HG03520 (cell line): ENCODE data around the gene NOX5.

ENCODE experiments used
- ATAC-seq: cut with Tn5 transposase; IDR thresholded peaks from one replicate; pipeline ENCODE4 v1.9.1; 2021; ENCODE audit warnings: mild to moderate bottlenecking, moderate library complexity; ENCODE audit not compliant: unreplicated experiment

The NOX5 gene

DNA sequence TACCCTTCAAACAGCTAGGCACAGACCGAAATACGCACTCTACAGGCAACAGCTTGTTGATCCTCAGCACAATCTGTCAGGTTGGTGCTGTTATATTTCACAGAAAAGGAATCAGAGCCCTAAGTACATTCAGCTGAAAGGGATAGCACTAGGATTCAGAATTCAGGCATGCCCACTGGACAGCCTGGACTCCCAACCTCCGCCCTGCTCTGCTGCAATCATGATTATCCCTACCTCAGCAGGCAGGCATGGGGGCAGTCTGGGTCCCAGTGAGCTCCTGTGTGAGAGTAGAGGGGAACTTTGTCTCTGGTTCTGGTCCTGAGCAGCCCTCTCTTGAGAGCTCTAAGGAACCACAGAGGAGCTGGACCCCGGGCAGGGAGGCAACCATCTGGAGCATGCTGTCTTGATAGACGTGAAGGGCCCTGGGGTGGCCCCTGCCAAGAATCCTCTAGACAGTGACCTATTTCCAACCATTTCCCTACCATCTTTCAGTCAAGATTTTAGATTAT is 23.4 kb upstream of the NOX5 start:
- ATAC-seq: no peak

DNA sequence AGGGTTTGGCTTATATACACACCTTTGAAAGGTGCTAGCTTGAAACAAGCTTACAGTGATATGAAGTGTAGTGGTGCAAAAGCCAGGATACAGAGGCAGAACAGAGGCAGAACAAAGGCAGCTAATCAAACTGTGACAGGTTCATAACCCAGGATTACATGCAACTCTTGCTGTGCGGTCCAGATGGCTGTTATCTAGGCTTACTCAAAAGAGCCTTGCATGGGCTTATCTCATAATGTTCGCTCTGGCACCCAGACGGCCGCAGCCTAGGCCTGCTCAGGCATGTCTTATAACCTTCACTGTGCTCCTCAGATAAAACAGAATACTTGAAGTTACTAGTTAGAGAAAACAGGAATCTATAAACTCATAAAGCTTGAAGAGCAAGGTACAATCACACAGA is 22.8 kb upstream of the NOX5 start:
- no peak for ATAC-seq

DNA sequence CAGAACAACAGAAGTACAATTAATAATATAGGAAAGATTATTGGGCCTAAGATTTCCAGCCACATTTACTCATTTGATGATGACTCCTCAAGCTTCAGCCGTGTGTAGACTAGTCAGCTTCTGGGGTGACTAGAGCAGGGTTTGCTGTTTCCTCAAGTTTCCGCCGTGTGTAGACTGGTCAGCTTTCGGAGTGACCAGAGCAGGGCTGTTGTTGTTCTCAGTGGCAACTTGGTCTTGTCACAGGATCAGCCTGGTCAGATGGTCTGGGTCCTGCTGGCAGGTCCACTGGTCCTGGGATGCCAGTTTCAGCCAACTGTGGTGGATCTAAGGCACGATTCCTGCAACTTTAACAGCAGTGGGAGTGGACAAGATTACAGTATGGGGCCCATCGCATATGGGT is 21.8 kb upstream of the NOX5 start:
- ATAC-seq: no peak

DNA sequence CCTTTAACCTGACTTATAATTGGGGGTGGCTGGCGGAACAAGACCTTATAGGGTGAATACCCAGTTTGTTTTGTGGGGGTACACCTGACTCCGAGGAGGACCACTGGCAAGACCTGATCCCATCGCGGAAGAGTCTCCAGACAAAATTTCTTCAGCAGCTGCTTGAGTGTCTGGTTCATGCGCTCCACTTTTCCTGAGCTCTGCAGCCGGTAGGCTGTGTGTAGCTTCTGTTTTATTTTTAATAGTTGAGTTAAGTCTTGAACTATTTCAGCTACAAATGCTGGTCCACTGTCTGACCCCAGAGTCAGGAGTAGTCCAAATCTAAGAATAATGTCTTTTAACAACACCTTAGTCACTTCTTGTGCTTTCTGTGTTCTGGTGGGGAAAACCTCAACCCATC is 21.2 kb upstream of the NOX5 start:
- no peak for ATAC-seq

DNA sequence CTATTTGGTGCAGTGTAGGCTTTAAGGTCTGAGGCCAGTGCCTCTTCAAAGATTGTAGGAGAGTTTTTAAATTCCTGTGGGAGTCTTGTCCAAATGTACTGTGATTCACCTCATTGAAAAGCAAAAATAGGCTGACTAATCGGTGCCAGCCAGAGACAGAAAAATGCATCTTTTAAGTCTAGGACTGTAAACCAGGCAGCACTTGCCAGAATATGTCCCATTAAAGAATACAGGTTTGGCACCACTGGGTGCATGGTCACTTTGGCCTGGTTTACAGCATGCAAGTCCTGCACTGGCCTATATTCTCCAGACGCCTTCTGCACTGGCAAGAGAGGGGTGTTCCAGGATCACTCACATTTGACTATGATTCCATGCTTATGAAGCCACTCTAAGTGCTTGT is 20.3 kb upstream of the NOX5 start:
- no peak for ATAC-seq

DNA sequence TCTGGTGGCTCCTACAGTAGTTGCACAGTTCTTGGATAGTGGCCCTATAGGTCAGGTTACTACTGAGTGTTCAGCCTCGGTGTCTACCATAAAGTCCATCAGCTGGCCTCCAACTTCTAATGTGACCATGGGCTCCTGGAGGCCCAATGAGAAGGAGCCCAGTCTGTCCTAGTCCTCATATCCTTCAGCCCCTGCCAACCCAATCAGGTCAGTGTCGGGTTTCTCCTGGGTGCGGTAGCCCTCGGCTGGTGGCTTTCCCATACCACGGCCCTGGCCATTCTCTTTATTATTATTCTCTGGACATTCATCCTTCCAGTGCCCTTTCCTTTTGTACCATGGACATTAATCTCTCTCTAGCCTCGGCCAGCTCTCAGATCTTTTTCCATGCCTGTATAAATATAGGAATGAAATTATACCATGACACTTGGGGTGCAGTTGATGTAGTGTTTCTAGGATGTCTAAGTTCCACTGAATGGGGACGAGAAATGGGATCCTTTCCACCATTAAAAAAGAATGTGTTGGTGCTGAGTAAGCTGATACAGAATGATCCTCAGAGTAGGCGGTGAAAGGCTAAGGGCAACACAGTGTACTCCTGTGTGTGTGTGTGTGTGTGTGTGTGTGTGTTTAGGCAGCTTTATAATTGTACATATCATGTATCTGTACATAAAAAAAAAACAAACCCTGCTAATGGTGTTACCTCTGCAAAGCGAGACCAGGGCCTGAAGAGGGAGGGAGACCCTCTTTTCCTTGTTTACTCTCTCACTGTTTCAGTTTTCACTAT is 19.3 kb upstream of the NOX5 start:
- no peak for ATAC-seq

DNA sequence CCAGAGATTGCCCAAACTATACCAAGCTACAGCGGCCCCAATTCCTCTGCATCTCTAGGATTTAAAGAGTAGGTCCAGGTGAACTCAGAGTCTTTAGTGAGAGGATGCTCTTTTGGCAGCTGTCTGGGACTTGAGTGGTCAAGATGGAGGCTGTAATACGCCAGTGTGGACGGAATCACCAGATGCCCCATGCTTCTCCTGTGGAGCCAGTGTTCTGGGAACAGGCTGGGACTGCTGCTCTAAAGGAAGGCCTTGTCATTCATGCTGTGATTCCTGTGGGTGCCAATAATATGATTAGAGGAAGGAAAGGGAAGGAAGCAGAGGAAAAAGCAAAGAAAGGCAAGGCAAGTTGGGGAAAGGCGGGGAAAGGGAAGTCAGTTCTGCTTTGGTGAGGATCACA is 17.4 kb upstream of the NOX5 start:
- ATAC-seq: no peak

DNA sequence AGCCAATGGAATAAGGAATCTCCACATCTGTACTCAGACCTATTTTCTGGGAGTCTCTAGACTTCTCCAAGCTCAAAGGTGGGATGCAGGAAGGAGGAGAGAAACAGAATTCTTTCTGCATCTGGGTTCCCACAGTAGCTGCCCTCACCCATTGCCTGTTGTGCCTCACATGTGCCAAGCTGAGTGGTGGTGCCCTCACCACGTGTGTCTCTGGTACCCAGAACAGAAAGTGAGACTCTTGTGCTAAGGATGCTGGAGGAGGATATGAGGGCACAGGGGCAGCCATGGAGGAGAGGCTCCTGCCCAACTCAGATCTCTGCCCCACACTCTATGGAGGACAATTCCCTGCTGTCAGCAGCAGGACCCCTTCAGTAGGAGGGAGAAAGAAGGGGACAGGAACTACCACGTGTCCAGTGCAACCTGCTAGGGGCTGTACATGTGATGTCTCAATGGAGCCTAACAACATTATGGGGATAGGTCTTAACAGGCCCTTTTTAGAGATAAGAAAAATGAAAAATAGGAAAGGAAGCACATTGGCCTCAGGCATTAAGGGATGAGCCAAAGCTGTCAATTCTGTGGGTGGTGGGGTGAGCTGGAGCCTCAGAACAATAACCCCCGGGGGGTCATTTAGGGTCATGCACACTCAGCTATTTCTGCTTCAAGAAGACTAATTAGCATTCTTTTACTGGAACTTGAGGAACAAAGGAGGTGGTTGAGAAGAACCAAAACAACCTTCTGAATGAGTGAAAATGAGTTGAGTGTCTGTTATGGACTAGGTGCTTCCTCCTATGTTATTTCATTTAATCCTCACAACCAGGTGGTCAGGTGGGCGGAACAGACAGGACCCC is 16.3 kb upstream of the NOX5 start:
- ATAC-seq: no peak

DNA sequence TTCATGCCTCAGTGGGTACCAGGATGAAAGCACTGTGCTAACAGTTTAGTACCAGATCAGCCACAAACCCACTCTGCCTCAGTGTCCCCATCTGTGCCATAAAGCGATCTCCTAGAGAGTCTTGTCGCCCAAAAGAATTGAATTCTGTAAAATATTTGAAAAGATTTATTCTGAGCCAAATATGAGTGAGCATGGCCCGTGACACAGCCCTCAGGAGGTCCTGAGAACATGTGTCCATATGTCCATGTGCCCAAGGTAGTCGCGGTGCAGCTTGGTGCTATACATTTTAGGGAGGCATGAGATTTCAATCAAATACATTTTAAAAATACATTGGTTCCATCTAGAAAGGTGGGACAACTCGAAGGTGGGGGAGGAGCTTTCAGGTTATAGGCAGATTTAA is 15.4 kb upstream of the NOX5 start:
- ATAC-seq: no peak

DNA sequence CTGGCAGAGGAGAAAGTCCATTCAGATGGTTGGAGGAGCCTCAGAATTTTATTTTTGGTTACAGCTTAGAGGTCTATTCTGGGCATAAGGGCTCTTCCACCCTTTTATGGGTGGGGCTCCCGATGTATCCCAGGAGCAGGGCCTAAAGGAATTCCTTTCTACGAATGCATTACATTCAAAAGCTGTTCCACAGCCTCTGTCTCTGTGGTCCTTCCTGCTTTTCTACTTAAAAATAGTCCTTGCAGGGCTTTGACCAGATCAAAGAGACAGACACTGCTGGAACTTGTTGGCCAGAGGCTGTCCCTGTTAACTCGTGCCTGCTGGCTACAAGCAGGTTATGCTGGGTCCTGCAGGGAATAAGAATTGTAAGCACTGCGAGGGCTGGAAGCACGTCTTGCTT is 14.4 kb upstream of the NOX5 start:
- ATAC-seq: no peak

DNA sequence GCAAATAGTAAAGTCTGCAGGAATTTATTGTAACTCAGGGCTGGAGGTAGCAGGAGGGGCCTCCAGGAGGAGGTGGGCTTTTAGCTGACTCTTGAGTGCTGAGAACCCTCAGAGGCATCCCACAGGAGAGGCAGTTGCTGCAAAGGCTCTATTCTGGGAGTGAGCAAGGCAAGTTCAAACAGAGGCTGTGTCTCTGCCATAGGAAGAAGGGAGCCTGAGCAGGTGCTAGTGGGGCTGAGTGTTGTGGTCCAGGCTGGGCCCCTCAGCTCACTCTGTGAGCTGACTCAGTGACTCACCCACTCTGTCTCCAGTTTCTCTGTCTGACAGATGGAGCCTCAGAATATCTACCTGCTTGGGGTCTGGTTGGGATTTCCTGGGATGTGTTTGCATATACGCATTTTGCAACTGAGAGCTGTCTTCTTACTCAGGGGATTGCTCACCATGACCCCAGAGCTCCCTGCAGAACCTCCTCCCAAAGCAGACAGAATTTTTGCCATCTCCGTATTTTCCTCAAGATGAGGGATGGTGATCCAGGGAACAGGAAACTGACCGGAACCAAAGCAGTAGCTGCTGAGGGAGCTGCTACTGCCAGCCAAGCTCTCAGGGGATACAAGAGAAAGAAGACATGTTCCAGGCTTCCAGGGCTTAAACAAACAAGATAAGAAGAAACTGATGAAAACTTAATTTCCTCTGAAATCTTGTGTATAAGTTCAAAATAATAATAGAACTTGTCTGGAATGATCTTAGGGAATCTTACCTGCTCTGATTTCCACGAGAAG is 13.6 kb upstream of the NOX5 start:
- no peak for ATAC-seq

DNA sequence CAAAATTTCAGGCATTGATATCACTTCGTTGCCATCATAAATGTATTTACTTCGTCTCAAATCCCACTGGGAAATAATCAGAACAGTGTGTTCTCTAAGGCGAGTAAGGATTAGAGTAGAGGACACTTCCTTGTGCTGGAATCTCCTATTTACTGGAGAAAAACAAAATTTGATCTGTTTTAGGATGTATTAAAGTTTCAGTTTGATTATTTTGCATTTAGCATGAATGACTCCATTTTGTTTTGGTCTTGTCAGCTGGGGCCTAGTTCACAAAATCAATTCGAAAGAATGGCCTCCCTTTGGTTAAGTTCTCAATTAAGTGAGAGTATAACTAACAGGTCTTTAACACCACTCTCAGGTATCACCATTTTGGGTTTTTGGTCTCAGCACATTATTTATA is 11.7 kb upstream of the NOX5 start:
- ATAC-seq: no peak

DNA sequence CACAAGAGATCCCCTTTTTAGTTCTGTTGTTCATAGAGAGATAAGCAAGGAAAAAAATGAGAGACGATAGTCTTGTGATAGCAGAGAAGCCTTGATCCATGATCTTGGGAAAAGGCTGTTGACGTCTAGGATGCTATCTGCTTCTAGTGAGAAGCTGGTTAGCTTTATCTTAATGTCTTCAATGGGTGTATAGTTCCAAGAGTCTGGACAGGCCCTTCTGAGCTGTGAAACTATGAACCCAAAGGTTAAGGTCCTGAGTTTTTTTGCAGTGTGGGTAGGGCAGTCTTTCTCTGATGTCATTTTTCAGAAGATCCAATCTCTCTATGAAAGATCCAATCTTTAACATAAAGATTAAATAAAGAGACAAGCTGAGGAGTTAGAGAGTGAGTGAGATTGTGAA is 10.5 kb upstream of the NOX5 start:
- no peak for ATAC-seq

DNA sequence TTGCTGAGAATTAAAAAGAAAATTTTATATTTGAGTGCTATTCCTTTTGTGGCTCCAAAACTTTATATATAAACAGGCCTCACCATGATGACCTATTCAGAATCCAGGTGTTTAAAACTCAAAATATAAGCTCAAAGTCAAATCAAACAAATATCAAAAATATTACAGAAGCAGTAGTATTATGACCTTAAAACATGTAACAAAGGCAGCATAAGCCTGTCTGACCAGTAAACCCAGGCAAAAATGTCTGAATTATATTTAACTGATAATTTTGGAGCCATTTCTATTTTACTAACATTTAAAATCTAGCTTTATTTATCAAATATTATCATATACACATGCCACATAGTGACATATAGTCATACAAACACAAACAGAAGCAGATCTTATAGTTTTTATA is 6.4 kb upstream of the NOX5 start:
- no peak for ATAC-seq

DNA sequence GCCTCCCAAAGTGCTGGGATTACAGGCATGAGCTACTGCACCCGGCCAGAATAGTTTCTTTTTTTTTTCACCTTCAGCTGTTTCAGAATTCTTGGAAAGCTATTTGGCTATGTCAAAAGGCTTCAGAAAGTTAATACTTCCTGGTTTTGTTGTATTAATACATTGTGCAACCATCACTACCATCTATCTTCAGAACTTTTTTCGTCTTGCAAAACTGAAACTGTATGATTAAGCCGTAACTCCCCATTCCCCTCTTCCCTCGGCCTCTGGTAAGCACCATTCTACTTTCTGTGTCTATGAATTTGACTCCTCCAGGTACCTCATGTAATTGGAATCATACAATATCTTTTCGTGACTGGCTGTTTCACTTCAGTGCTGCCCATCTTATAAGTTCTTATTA is 5.2 kb upstream of the NOX5 start:
- no peak for ATAC-seq

DNA sequence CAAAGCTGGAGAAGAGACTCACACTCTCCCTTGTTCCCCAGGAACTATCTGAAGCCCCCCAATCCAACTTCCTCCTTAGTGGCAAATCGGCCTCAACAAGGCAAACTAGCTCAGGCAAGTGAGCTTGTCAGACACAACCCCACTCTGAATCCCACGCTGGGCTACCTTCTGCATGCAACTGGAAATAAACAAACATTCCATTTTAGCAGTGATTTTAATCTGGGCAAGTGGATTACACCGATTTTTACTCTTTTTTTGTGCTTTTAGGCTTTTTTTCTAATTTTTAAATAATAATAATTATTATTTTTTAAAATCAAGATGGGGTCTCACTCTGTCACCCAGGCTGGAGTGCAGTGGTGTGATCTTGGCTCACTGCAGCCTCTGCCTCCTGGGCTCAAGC is 2.9 kb upstream of the NOX5 start:
- no peak for ATAC-seq

DNA sequence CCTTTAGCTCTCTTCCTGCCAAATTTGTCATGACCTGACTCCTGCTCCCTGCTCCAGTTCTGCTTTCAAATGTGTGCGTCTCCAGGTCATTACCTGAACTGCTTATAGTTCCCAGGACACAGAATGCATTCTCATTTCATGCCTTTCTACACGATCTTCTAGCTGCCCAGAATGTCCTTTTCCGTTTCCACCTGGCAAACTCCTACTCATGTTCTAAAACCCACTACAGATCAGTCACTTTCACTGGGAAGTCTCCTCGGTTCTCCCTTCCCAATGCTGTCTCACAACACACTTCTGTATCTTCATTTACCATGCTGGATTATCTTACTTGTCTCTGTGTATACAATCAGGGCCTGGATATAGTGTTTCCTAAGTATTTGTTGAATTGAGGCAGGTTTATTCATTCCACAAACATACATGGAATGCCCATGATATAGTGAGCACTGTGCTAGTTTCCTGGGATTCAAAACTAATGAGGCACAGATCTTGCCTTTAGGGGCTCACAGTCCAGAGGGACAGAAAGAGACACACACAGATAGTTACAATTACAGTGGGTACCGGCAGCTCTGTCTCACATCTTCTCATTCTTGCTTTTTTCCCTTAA is 1.6 kb upstream of the NOX5 start:
- ATAC-seq: no peak

DNA sequence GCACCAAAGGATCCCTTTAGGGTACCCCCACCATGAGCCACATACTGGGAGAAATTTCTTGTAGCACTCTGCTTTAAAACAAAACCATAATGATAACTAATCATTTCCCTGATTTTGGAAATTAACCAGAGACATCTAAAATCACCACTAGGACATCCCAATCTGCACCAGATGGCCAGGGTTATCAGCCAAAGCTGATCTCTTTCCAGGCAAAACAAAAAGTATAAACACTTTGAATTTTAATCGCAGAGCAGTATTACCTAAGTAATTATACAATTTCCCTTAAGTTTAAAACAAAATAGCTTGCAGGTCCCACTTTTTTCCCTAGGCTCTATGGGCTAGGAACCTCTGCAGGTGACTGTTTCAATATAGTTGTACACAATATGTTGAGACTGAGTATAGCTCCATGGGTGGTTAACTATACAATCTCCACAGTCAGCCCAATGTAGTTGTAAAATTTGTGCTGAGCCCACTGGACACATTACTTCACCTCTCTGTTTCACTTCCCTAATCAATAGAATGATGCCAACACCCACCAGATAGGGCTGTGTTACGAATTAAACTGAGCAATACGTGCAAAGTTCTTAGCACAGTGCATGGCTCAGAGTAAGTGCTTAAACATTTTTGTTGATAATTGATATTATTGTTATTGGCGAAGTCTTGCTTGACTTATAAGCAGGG is 629 bp upstream of the NOX5 start:
- no peak for ATAC-seq

DNA sequence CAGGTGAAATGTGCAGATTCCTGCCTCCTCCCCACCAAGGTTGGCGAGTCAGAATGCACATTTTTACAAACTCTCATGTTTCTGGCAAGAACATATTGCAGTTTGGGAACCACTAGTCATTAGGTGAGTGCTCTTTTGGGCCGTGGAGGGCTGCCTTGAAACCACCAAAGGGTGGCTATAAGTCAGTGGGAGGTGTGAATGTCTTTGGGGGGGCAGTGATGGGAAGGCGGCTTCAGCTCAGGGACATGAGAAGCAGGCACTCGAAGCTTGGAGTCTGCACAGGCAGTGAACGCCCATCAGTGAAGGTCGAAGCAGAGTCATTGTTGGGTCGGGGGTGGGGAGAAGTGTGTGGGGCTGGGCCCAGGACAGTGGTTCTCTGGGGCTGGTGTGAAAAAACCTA is 1.1 kb downstream of the NOX5 start:
- ATAC-seq: no peak

DNA sequence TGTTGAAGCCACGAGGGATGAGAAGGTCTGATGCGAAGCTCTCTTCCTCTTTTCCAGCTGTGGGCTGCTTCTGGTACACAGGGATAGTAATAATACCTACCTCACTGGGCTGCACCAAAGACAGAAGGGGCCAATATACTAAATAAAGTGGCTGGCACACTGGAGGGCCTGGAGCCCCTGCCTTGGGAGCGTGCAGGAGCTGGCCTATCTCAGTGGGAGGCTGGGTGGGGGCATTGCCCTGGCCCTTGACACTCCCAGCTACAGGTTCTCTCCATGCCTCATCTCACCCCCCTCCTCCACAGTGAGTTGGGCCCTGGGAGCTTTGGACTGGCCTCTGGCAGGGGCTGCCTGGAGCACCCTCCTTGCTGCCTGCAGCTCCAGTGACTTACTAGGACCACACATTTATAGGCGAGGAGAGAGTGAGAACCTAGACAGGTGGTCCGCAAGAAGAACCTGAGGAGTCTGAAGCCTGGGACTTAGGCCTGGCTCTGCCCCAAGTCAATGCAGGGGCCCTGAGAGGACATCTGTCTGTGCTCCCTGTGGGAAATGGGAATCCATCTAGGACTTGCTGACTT is 1.6 kb downstream of the NOX5 start:
- ATAC-seq: no peak
